Muscle of arm (tissue), 12 donors: Measurements from ENCODE around the gene MTOR. TPM values are rescaled to one million over a fixed set of nuclear protein-coding genes. Genes with fewer than 3 reads are reported as not detected.
"Not testable (repeated sequence)": the region's sequence is repeated elsewhere in the genome, so short reads cannot be mapped to it uniquely, and the experiment has no call there.

Source experiments
- DNase-seq: peaks from one replicate; pipeline ENCODE4 v3.0.0-alpha.2; 2013
- polyA plus RNA-seq, 12 donors: library from polyadenylated mRNA; unstranded; fragments of 120-200 nt; gene quantifications; one replicate each; pipeline ENCODE4 v1.2.1, GENCODE V29; 2013; ENCODE audit not compliant: insufficient read length in 12 of 12

Gene MTOR
- polyA plus RNA-seq, 12 donors = 25.3 to 36.2 (median 27.4) TPM; not detected in 1

DNA sequence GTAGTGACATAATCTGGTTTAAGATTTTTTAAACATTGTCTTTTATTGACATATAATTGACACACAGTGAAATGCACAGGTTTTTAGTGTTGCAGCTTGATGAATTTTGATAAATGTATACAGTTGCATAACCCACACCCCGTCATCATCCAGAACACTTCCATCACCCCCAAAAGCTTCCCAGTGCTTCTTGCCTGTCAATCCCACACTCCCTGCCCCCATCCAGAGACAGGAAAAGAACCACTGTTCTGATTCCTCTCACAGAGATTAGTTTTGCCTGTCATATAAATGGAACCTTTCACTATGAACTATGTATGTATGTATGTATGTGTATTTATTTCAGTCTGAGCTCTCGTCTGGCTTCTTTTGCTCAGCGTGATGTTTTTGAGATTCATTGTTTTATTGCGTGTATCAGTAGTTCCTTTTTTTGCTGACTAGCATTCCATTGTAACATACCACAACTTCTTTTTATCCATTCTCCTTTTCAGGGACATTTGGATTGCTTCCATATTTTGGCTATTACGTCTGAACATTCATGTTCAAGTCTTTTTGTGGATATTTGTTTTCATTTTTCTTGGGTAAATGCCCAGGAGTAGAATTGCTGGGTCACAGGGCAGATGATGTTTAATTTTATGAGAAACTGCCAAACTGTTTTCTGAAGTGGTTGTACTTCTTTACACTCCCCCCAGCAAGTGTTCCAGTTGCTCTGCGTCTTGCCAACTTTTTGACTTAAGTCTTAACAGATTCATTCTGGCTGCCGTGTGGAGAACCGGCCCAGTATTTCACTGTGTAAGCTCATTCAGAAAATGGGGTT is 19.4 kb upstream of the MTOR start:
- DNase-seq = peak; percentile 38

DNA sequence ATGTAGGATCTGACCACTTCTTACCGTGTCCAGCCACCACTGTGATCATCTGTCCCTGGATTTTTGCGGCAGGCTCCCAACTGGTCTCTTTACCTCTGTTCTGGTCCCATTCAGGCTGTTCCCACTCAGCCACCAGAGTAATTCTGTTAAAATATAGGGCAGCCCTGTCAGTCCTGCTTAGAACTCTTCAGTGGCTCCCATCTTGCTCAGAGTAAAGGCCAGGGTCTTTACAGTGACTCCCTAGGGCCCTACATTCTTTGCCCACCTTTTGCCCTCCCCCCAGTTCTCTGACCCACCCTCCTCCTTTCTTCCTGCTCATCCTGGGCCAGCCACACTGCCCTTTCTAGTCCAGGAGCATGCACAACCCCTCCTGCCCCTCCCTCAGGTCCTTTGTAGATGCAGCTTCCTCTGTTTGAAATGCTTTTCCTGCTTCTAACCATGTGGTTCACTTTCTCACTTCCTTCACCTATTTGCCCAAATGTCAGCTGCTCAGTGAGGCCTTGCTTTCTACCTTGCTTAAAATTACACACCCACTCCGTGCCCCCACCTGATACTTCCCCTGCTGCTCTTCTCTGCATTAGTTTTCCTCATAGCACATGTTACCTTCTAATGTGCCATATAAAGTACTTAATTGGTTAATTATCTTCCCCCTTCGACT is 18.5 kb upstream of the MTOR start:
- DNase-seq = no peak

DNA sequence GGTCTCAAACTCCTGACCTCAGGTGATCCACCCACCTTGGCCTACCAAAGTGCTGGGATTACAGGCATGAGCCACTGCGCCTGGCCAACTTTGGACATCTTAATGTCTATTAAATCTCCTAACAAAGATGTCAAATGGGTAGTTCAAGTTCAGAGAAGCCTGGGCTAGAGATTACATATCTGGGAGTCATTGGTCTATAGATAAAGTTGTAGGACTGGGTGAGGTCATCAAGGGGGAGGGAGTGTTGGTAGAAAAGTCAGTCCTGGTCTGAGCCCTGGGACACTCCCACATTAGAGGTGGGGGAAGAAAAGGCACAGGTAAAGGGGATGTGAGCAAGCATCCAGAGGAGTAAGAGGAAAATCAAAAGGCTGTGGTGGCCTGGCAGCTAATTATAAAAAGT is 17.3 kb upstream of the MTOR start:
- no peak for DNase-seq

DNA sequence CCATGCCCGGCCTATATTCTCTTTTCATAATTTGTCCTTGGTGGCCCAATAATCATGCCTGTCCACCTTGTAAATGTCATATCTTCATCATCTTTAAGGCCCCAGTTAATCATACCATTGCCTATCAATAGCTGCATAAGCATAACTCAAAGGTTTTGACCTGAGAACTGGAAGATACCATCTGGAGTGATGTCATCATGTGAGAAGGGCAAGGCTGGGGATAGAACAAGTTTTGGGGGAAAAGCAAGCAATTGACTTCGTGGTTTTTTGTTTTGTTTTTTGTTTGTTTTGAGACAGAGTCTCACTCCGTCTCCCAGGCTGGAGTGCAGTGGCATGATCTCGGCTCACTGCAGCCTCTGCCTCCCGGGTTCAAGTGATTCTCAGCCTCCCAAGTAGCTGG is 16.8 kb upstream of the MTOR start:
- no peak for DNase-seq

DNA sequence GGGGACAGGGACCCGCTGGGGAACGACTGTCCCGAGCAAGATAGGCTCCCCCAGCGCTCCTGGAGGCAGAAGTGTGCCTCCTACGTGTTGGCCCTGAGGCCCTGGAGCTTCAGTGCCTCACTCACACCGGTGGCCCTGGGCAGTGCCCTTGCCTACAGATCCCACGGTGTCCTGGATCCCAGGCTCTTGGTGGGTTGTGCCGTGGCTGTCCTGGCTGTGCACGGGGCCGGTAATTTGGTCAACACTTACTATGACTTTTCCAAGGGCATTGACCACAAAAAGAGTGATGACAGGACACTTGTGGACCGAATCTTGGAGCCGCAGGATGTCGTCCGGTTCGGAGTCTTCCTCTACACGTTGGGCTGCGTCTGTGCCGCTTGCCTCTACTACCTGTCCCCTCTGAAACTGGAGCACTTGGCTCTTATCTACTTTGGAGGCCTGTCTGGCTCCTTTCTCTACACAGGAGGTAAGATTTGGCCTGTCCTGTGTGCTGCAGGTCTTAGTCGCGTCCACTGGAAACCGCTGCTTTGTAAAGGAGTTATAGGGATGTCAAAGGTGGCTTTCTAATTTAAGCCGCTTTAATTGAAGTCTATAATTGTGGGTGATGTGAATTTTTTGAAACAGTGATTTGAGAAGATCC is 11.4 kb upstream of the MTOR start:
- DNase-seq = peak; percentile 15

DNA sequence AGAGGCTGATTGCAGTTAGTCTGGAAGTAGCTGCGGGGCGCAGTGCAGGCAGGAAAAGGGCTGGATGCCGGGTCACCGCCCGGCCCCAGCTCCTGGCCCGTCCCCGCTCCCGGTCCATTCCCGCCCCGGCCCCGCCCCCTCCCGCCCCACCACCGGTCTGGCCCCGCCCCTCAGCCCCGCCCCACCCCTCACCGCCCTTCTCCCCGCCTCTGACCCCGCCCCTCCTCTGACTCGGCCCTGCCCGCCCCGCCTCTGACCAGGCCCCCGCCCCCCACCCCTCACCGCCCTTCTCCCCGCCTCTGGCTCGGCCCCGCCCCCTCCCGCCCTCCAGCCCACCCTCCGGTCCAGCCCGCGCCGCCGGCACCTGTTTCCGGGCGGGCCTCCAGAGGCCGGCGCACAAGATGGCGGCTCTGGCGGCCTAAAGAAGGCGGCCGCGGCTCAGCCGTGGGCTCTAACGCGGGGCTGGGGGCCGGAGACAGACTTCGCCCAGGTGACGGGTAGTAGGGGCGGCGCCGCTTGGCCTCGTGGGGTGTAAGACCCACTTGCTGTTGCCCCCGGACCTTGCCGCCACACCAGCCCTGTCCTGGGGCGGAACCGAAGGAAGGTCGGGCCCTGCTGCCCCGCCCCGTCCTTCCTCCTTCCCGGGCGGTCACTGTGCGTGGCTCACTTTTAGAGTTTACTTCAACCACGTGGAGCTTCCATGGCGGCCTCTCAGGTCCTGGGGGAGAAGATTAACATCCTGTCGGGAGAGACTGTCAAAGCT is 10.7 kb upstream of the MTOR start, which contains the start of gene UBIAD1:
TSS of gene UBIAD1 (plus strand) at position 367 of the 763 bp plus-strand sequence. CDS start at position 701, 334 bp downstream.
- DNase-seq = peak; percentile 87

DNA sequence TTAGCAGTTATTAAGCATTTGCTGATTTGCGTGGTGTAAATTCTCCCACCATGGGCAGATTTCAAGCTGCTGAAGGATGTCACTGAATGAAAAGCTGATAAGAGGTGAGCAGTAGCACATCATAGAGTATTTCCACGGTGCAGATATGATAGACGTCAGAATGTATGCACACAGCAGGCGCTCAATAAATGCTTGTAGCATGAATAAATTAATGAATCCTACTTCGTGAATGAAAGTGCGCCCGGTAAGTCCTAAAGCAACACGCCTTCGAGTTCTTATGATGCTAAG is 10.1 kb upstream of the MTOR start:
- DNase-seq = no peak

DNA sequence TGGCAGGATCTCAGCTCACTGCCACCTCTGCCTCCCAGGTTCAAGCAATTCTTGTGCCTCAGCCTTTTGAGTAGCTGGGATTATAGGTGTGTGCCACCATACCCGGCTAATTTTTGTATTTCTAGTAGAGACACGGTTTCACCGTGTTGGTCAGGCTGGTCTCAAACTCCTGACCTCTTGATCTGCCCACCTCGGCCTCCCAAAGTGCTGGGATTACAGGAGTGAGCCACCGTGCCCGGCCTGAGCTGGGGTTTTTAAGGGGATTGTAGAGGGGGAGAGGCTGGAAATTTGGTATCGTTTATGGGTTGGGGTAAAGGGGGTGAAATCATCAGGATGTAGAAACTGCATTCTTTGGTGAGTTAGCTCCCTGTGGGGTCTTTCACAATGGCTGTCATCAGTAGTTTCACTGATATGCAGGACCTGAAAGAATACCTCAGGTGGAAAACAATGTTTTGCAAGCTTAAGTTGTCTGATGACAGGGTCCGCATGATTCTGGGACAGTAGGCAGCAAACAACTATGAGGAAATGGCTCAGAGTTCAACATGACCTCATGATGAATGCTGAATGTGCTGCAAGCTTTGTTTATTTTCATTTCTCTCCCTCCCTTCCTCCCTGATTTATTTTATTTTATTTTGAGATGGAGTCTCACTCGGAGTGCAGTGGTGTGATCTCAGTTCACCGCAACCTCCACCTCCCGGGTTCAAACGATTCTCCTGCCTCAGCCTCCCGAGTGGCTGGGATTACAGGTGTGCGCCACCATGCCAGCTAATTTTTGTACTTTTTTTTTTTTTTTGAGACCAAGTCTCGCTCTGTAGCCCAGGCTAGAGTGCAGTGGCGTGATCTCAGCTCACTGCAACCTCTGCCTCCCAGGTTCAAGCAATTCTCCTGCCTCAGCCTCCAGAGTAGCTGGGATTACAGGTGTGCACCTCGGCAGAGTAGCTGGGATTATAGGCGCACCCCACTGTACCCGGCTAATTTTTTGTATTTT is 5.3 kb upstream of the MTOR start:
- DNase-seq = not testable (repeated sequence)

DNA sequence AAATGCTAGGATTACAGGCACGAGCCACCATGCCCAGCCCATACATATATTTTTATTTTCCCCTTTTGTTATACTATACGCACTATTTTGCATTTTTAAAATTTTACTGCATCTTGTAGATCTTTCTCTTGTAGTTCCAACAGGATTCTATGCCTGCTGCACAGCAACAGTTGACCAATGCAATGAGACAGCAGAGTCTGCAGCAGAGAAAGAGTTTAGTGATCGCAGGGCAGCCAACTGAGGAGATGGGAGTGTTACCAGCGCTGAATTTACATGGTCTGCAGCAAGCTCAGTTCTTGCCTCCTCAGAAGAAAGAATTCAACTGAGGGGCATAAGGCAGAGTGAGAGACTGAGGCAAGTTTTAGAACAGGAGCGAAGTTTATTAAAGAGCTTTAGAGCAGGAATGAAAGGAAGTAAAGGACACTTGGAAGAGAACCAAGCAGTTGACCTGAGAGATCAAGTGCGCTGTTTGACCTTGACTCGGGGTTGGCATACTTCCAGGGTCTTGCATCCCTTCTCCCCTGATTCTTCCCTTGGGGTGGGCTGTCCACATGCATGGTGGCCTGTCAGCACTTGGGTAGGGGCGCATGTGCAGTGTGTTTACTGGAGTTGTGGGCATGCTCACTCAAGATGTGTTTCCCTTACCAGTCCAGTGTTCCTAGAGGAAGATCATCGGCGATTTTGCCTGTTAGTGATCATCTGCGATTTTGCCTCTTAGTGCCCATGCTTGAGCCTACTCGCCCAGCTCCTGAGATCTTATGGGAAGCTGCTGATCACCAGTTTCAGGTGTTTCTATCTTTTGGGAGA is 4.1 kb upstream of the MTOR start:
- no peak for DNase-seq

DNA sequence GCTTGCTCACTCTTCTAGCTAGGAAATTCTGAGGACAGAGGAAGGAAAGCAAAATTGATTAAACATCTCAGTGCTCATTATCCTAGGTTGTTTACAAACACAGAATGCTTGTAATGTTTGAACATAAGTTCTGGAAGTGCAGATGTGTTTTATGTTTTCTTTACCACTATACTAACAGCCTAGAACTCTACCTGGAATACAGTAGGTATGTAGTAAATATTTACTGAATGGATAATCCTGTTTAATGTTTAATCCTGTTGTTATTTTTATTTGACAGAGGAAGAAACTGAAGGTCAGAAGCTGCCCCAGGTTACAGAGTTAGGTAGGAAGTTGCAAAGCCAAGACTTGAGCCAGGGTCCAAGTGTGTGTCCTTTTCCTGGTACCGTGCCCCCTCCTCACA is 6.1 kb downstream of the MTOR start:
- DNase-seq = no peak

DNA sequence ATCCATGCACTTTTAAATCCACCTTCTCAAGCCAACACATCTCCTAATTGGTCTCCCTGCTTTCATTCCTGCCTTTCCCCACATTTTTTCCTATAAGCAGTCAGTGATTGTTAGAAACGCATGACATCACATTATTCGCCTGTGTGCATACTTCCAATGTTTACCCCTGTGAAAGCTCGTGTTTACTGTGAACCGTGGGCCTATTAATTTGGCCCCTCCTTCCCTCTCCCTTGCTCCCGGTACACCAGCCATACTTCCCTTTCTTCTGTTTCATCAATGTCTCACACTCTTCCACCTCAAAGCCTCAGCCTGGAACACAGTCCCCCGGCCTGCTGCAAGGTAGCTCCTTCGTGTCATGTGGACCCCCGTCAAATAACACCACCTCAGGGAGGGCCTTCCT is 9.1 kb downstream of the MTOR start:
- DNase-seq = no peak

DNA sequence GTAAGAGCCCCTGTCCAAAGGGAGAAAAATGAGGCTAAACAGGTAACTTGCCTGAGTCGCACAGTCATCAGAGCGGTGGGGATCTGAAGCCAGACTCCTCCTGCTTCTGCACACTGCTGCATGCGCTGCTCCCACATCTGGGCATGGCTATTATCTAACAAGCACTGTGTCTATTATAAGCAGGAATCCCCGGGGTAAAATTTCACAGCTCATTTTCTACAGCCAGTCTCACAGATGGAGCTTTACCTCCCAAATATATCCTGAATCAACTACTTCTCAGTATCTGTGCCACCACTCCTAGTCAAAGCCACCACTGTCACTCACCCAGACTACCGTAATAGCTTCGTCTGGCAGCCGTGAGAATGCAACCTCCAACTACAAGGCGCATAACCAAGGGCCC is 9.8 kb downstream of the MTOR start:
- DNase-seq = no peak

DNA sequence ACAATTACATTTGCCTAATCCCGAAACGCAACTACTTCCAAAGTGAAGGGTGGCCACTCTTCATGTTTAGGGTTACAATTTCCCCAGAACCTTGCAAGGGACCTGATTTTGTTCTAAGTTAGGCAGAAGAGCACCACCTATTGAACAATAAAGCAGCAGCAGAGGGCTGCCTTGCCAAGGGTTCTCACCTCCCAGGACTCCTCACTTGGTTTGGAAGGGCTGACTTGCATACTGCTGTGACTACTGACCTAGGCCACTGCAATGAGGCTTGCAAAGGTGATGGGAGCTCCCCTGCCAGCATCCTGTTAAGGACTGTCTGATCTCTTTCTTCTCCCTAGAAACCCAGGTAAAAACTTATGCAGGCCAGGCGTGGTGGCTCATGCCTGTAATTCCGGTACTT is 14.2 kb downstream of the MTOR start:
- no peak for DNase-seq

DNA sequence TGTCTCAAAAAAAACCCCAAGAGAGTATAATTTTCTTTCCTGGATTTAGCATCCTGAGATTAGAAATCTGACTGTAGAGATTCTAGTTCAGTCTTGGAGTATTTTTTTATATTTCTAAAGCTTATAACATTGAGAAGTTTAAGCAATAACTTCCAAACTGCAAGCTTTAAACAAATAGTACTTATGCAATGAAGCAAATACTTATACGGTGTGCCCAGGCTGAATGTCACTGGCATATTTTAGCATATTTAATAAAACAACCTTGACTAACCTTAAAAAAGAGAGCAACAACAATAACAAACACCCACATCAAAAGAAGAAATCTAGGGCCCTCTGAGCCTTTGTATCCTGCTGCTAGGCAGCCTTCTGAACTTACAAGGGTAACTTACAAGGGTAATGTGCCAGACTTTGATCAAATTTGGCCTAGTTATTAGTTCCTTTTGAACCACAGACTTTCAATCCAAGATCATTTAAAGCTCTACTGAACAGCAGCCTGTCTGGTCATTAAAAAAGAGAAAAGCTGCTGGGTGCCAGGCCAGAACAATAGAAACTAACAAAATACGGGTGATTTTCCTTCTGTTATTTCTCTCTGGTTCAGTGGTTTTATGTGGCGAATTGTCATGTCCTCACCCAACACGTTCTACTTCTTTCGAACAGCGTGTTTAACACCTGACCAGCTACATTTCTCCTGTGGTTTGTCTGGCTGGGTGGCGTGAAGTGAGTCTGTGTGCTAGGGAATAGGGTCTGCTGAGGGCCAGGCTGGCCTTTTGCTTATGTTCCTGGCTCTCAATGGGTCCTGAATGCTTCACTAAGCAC is 16.2 kb downstream of the MTOR start:
- no peak for DNase-seq

DNA sequence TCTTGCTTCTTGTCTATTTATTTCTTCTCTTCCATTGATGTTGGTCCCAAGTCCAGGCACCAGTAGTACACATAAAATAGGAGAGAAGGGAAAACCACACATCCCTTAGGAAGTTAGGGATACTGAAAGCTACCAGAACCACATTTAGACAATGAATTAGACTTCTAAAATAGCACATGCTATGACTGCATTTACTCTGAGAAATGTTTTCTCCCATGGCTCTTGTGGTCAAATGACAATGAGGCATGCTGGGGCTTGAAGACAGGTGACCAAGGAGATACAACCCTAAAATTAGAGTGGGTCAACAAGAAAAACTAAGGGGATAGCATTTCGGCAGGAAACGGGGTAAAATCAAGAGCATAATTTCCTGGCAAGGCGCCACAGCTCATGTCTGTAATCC is 17.1 kb downstream of the MTOR start:
- no peak for DNase-seq

DNA sequence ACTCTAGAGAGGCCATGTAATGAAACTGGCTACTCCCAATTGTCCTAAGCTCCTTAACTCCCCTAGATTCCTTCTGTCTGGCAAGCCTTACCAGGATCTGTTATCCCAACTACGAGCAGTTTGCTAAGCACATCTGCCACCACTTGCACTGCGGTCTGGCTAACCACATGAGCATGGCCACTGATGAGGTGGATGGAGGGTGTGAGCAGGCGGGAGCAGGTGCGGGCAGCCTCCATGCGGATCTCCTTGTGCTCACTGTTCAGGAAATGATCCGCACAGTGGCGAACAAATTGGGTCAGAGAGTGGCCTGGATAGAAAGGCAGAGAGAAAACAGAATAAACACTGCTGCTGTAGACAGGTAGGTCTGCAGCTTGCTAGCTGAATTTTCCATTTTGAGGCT is 24.0 kb downstream of the MTOR start:
- DNase-seq = no peak

DNA sequence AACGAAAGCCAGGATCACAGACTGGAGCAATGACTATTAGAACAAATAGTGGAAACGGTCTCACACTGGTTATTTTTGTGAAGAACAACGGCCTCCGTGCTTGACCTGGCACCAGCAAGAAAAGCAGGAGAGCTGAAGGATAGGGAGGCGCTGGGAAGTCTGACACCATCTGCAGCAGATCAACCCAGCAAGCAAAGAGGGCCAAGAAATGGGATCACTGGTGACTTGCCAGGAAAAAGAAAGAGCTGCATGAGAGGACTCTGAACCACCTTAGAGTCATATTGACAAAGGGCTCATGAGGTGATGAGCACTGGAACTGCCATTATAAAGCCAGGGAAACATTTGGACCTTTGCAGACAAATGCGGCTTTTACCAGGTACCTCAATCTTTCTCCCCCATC is 25.0 kb downstream of the MTOR start:
- DNase-seq = no peak

DNA sequence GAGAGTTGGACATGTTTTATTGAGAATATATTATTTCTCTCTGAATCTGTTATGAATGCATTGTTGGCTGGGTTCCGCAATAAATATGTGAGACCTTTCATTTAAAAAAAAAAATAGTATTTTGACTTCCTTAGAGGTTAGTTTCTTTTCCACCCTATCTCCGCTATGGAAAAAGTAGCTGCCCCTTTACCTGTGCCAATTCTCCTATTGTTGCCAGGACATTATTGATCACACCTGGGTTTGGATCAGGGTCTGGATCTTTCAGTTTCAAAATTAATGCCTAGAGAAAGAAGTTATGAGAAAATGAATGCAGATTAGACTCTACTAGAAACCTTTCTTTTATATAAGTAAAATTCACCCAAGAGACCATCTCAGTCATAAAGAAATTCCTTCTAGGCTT is 29.1 kb downstream of the MTOR start:
- DNase-seq = no peak

DNA sequence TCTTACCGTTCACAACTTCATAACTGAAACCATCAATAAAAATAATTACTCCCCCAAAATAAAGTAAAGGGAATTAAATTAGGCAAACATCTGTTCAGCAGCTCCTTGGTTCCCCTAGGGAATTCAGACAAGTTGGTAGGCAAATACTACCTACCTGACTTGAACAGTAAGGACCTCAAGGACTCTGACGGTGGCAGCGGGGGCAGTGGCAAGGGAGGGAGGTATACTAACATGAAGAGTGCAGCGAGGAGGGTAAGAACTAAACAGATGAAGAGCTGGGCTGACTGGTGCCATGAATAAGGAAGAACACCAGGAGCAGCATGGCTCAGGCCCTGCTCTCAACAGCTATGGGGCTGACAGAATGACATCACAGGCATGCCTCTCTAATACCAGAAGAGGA is 33.1 kb downstream of the MTOR start:
- no peak for DNase-seq
